Measurements from ENCODE around the gene FERMT3.
A peak's percentile ranks its signal among the peaks of the same experiment; 100 is the strongest.

FERMT3 gene

GRCh38 chr11:64208086-64208795 lies 1.7 kb downstream of the FERMT3 start:
- no peak overlapping the region for H3K4me2 ChIP-seq (ENCODE audit: low read length)
- no peak for DNase-seq
- no peak overlapping the region for H2BK5ac ChIP-seq (ENCODE audit: low read depth, low read length, poor library complexity)
- no peak overlapping the region for H3K14ac ChIP-seq (ENCODE audit: low read length)
- H4K8ac ChIP-seq (ENCODE audit: low read depth, low read length): no peak overlapping the region
- H3K18ac ChIP-seq (ENCODE audit: low read length): no peak overlapping the region
- no CpG with 5 or more reads among the region's 23 CpGs for WGBS (ENCODE audit: extremely low coverage, insufficient coverage, insufficient read length)
- H3K9me3 ChIP-seq (ENCODE audit: insufficient read depth, low read depth, low read length): no peaks in the 10 kb centered on the region
- H4K91ac ChIP-seq (ENCODE audit: low read depth, low read length): no peak overlapping the region
- no peak overlapping the region for H2BK120ac ChIP-seq (ENCODE audit: insufficient read depth, low read length, poor library complexity)
- H2BK12ac ChIP-seq (ENCODE audit: low read length): no peak overlapping the region
- H3K27me3 ChIP-seq (ENCODE audit: insufficient read depth, low read length): no peaks in the 10 kb centered on the region
- H3K4me3 ChIP-seq (ENCODE audit: low read depth, low read length): no peak overlapping the region
- H3K23ac ChIP-seq (ENCODE audit: low read length): no peak overlapping the region
- H3K4me1 ChIP-seq (ENCODE audit: control insufficient read depth in 1 of 2, insufficient read depth in 2 of 2, low read length in 2 of 2): peaks cover 0 to 7% of the 10 kb centered on the region in 2 experiments
- H4K12ac ChIP-seq (ENCODE audit: low read depth, low read length): peak overlapping the region; percentile 26
- no peaks in the 10 kb centered on the region for H3K79me2 ChIP-seq (ENCODE audit: control insufficient read depth, insufficient read depth, low read length, poor library complexity)
- no peak overlapping the region for H3K27ac ChIP-seq (ENCODE audit: low read depth, low read length)
- no peak overlapping the region for H2AK5ac ChIP-seq (ENCODE audit: low read length)
- no peak overlapping the region for H3K9ac ChIP-seq (ENCODE audit: low read length)
- H3K4ac ChIP-seq (ENCODE audit: low read depth, low read length): no peak overlapping the region
- H3K79me1 ChIP-seq (ENCODE audit: low read length): no peaks in the 10 kb centered on the region
- peaks cover 51 to 60% of the 10 kb centered on the region in 2 experiments for H3K36me3 ChIP-seq (ENCODE audit: control insufficient read depth in 1 of 2, insufficient read depth in 2 of 2, low read length in 2 of 2)
- no peak overlapping the region for H2AFZ ChIP-seq (ENCODE audit: insufficient read depth, low read length, poor library complexity)

- H3K4me3 ChIP-seq (ENCODE audit: low read depth, low read length): no peak overlapping the region
- no peak overlapping the region for H3K27ac ChIP-seq (ENCODE audit: low read depth, low read length)
- WGBS (ENCODE audit: extremely low coverage, insufficient coverage, insufficient read length): no CpG with 5 or more reads among the region's 18 CpGs
- no peak overlapping the region for H4K12ac ChIP-seq (ENCODE audit: low read depth, low read length)
- no peak overlapping the region for H2BK12ac ChIP-seq (ENCODE audit: low read length)
- no peak overlapping the region for H4K91ac ChIP-seq (ENCODE audit: low read depth, low read length)
- H3K14ac ChIP-seq (ENCODE audit: low read length): no peak overlapping the region
- H2BK120ac ChIP-seq (ENCODE audit: insufficient read depth, low read length, poor library complexity): no peak overlapping the region
- H3K27me3 ChIP-seq (ENCODE audit: insufficient read depth, low read length): no peaks in the 10 kb centered on the region
- H3K4me2 ChIP-seq (ENCODE audit: low read length): no peak overlapping the region
- no peak overlapping the region for H3K18ac ChIP-seq (ENCODE audit: low read length)
- H2AK5ac ChIP-seq (ENCODE audit: low read length): no peak overlapping the region
- no peak for DNase-seq
- peaks cover 0 to 7% of the 10 kb centered on the region in 2 experiments for H3K4me1 ChIP-seq (ENCODE audit: control insufficient read depth in 1 of 2, insufficient read depth in 2 of 2, low read length in 2 of 2)
- H3K79me1 ChIP-seq (ENCODE audit: low read length): no peaks in the 10 kb centered on the region
- peaks cover 44 to 52% of the 10 kb centered on the region in 2 experiments for H3K36me3 ChIP-seq (ENCODE audit: control insufficient read depth in 1 of 2, insufficient read depth in 2 of 2, low read length in 2 of 2)
- no peak overlapping the region for H4K8ac ChIP-seq (ENCODE audit: low read depth, low read length)
- no peak overlapping the region for H2BK5ac ChIP-seq (ENCODE audit: low read depth, low read length, poor library complexity)
- no peaks in the 10 kb centered on the region for H3K9me3 ChIP-seq (ENCODE audit: insufficient read depth, low read depth, low read length)
- H3K79me2 ChIP-seq (ENCODE audit: control insufficient read depth, insufficient read depth, low read length, poor library complexity): no peaks in the 10 kb centered on the region
- no peak overlapping the region for H3K4ac ChIP-seq (ENCODE audit: low read depth, low read length)
- H3K23ac ChIP-seq (ENCODE audit: low read length): no peak overlapping the region
- no peak overlapping the region for H3K9ac ChIP-seq (ENCODE audit: low read length)
- H2AFZ ChIP-seq (ENCODE audit: insufficient read depth, low read length, poor library complexity): no peak overlapping the region
These were observed 2.5 kb downstream of the FERMT3 start for GRCh38 chr11:64208796-64209562.

GRCh38 chr11:64209563-64209843 lies 3.0 kb downstream of the FERMT3 start:
- H2AK5ac ChIP-seq (ENCODE audit: low read length): no peak overlapping the region
- H3K27ac ChIP-seq (ENCODE audit: low read depth, low read length): no peak overlapping the region
- H3K27me3 ChIP-seq (ENCODE audit: insufficient read depth, low read length): no peaks in the 10 kb centered on the region
- H3K79me2 ChIP-seq (ENCODE audit: control insufficient read depth, insufficient read depth, low read length, poor library complexity): no peaks in the 10 kb centered on the region
- peaks cover 38 to 47% of the 10 kb centered on the region in 2 experiments for H3K36me3 ChIP-seq (ENCODE audit: control insufficient read depth in 1 of 2, insufficient read depth in 2 of 2, low read length in 2 of 2)
- H3K18ac ChIP-seq (ENCODE audit: low read length): no peak overlapping the region
- H3K79me1 ChIP-seq (ENCODE audit: low read length): no peaks in the 10 kb centered on the region
- no peak overlapping the region for H2AFZ ChIP-seq (ENCODE audit: insufficient read depth, low read length, poor library complexity)
- no peak overlapping the region for H3K4ac ChIP-seq (ENCODE audit: low read depth, low read length)
- peaks cover 0 to 7% of the 10 kb centered on the region in 2 experiments for H3K4me1 ChIP-seq (ENCODE audit: control insufficient read depth in 1 of 2, insufficient read depth in 2 of 2, low read length in 2 of 2)
- no peak overlapping the region for H3K23ac ChIP-seq (ENCODE audit: low read length)
- no peak overlapping the region for H4K12ac ChIP-seq (ENCODE audit: low read depth, low read length)
- no peaks in the 10 kb centered on the region for H3K9me3 ChIP-seq (ENCODE audit: insufficient read depth, low read depth, low read length)
- H2BK12ac ChIP-seq (ENCODE audit: low read length): no peak overlapping the region
- H3K4me3 ChIP-seq (ENCODE audit: low read depth, low read length): no peak overlapping the region
- H4K91ac ChIP-seq (ENCODE audit: low read depth, low read length): no peak overlapping the region
- no peak overlapping the region for H2BK120ac ChIP-seq (ENCODE audit: insufficient read depth, low read length, poor library complexity)
- WGBS (ENCODE audit: extremely low coverage, insufficient coverage, insufficient read length): no CpG with 5 or more reads among the region's 8 CpGs
- H3K9ac ChIP-seq (ENCODE audit: low read length): no peak overlapping the region
- no peak overlapping the region for H3K14ac ChIP-seq (ENCODE audit: low read length)
- DNase-seq: no peak
- no peak overlapping the region for H2BK5ac ChIP-seq (ENCODE audit: low read depth, low read length, poor library complexity)
- no peak overlapping the region for H3K4me2 ChIP-seq (ENCODE audit: low read length)
- H4K8ac ChIP-seq (ENCODE audit: low read depth, low read length): no peak overlapping the region

- no peak overlapping the region for H2AFZ ChIP-seq (ENCODE audit: insufficient read depth, low read length, poor library complexity)
- no peak overlapping the region for H4K8ac ChIP-seq (ENCODE audit: low read depth, low read length)
- H3K23ac ChIP-seq (ENCODE audit: low read length): no peak overlapping the region
- peaks cover 35 to 40% of the 10 kb centered on the region in 2 experiments for H3K36me3 ChIP-seq (ENCODE audit: control insufficient read depth in 1 of 2, insufficient read depth in 2 of 2, low read length in 2 of 2)
- H3K9me3 ChIP-seq (ENCODE audit: insufficient read depth, low read depth, low read length): no peaks in the 10 kb centered on the region
- no peak overlapping the region for H2BK5ac ChIP-seq (ENCODE audit: low read depth, low read length, poor library complexity)
- H3K4me3 ChIP-seq (ENCODE audit: low read depth, low read length): no peak overlapping the region
- H3K4ac ChIP-seq (ENCODE audit: low read depth, low read length): no peak overlapping the region
- peaks cover 0 to 7% of the 10 kb centered on the region in 2 experiments for H3K4me1 ChIP-seq (ENCODE audit: control insufficient read depth in 1 of 2, insufficient read depth in 2 of 2, low read length in 2 of 2)
- no peak for DNase-seq
- H3K4me2 ChIP-seq (ENCODE audit: low read length): no peak overlapping the region
- no peaks in the 10 kb centered on the region for H3K27me3 ChIP-seq (ENCODE audit: insufficient read depth, low read length)
- no CpG with 5 or more reads among the region's 24 CpGs for WGBS (ENCODE audit: extremely low coverage, insufficient coverage, insufficient read length)
- no peaks in the 10 kb centered on the region for H3K79me1 ChIP-seq (ENCODE audit: low read length)
- H3K9ac ChIP-seq (ENCODE audit: low read length): no peak overlapping the region
- H3K79me2 ChIP-seq (ENCODE audit: control insufficient read depth, insufficient read depth, low read length, poor library complexity): no peaks in the 10 kb centered on the region
- no peak overlapping the region for H2BK12ac ChIP-seq (ENCODE audit: low read length)
- no peak overlapping the region for H4K91ac ChIP-seq (ENCODE audit: low read depth, low read length)
- H4K12ac ChIP-seq (ENCODE audit: low read depth, low read length): no peak overlapping the region
- H2AK5ac ChIP-seq (ENCODE audit: low read length): no peak overlapping the region
- no peak overlapping the region for H2BK120ac ChIP-seq (ENCODE audit: insufficient read depth, low read length, poor library complexity)
- no peak overlapping the region for H3K27ac ChIP-seq (ENCODE audit: low read depth, low read length)
- no peak overlapping the region for H3K18ac ChIP-seq (ENCODE audit: low read length)
- H3K14ac ChIP-seq (ENCODE audit: low read length): no peak overlapping the region
These were observed 3.9 kb downstream of the FERMT3 start for GRCh38 chr11:64210301-64211020.

Data from trophoblast cell (in vitro differentiated cells and primary cell).